Activated CD4-positive, alpha-beta T cell treated with anti-CD3 and anti-CD28 coated beads, Interleukin-2, amount 10 ng/mL, durations not matched to agents 24 days and 14 days (primary cell): ENCODE measurements around the gene TRIM66. TPM values are rescaled to one million over a fixed set of nuclear protein-coding genes. Genes with fewer than 3 reads are reported as not detected.
A peak's percentile ranks its signal among the peaks of the same experiment; 100 is the strongest.

Source experiments
- DNase-seq: peaks from one replicate; pipeline ENCODE4 v3.0.0; 2022
- H3K27ac Mint-ChIP-seq: one replicate; pipeline ENCODE4 v1.8.0; 2022; ENCODE audit warnings: mild to moderate bottlenecking, mixed read lengths
- H3K27me3 Mint-ChIP-seq: one replicate; pipeline ENCODE4 v1.8.0; 2022; ENCODE audit warnings: mixed read lengths
- H3K36me3 Mint-ChIP-seq: one replicate; pipeline ENCODE4 v1.8.0; 2022; ENCODE audit warnings: low read depth, mild to moderate bottlenecking, mixed read lengths
- H3K4me1 Mint-ChIP-seq: one replicate; pipeline ENCODE4 v1.8.0; 2021; ENCODE audit warnings: mixed read lengths
- H3K4me3 Mint-ChIP-seq: one replicate; pipeline ENCODE4 v1.8.0; 2022; ENCODE audit warnings: mild to moderate bottlenecking, moderate library complexity, mixed read lengths
- H3K9me3 Mint-ChIP-seq: one replicate; pipeline ENCODE4 v1.8.0; 2021; ENCODE audit warnings: mixed read lengths
- intact Hi-C: fragments of 100-400 bp; cut with micrococcal nuclease; formaldehyde crosslinking; loops from one replicate; pipeline ENCODE4 v1.15.1; 2023
- total RNA-seq: library from RNA; stranded (reverse); gene quantifications from 2 replicates; pipeline ENCODE4 v1.2.3, GENCODE V29; 2022

The TRIM66 gene
- total RNA-seq, 1 donor from 2014 or later: 11.9 TPM

- Mint-ChIP-seq H3K27ac (no peak overlapping the region), H3K36me3 (peaks cover 8% of the 10 kb centered on the region), H3K9me3 (no peaks in the 10 kb centered on the region), H3K4me1 (peaks cover 14% of the 10 kb centered on the region), H3K4me3 (no peak overlapping the region), H3K27me3 (no peaks in the 10 kb centered on the region)
- intact Hi-C loops: loop anchor here (5.0 kb wide), 1 partner anchor 70 kb away; the partner anchor contains the start of genes RPL27A and TRIM66
- DNase-seq: no peak
Observed at GRCh38 chr11:8612522-8612921, 69.9 kb downstream of the TRIM66 start.

GRCh38 chr11:8610532-8611116 is 71.8 kb downstream of the TRIM66 start:
- H3K9me3 Mint-ChIP-seq: no peaks in the 10 kb centered on the region
- H3K27ac Mint-ChIP-seq: peak overlapping the region; percentile 70
- intact Hi-C loops: loop anchor here (5.0 kb wide), 1 partner anchor 72 kb away; the partner anchor contains the start of genes RPL27A and TRIM66
- peaks cover 4% of the 10 kb centered on the region for H3K27me3 Mint-ChIP-seq
- no peak overlapping the region for H3K4me3 Mint-ChIP-seq
- peaks cover 2% of the 10 kb centered on the region for H3K36me3 Mint-ChIP-seq
- peaks cover 14% of the 10 kb centered on the region for H3K4me1 Mint-ChIP-seq
- DNase-seq: peak; percentile 88

GRCh38 chr11:8608652-8609051 is 73.8 kb downstream of the TRIM66 start:
- no peak for DNase-seq
- intact Hi-C loops: no loop called here
- H3K27me3 Mint-ChIP-seq: peaks cover 19% of the 10 kb centered on the region
- no peak overlapping the region for H3K4me3 Mint-ChIP-seq
- H3K4me1 Mint-ChIP-seq: peaks cover 14% of the 10 kb centered on the region
- no peak overlapping the region for H3K27ac Mint-ChIP-seq
- H3K9me3 Mint-ChIP-seq: no peaks in the 10 kb centered on the region
- no peaks in the 10 kb centered on the region for H3K36me3 Mint-ChIP-seq

GRCh38 chr11:8605971-8606563 is 76.4 kb downstream of the TRIM66 start:
- H3K27ac Mint-ChIP-seq: no peak overlapping the region
- peaks cover 28% of the 10 kb centered on the region for H3K27me3 Mint-ChIP-seq
- intact Hi-C loops: no loop called here
- no peaks in the 10 kb centered on the region for H3K36me3 Mint-ChIP-seq
- no peak for DNase-seq
- no peak overlapping the region for H3K4me3 Mint-ChIP-seq
- H3K9me3 Mint-ChIP-seq: no peaks in the 10 kb centered on the region
- peaks cover 9% of the 10 kb centered on the region for H3K4me1 Mint-ChIP-seq

GRCh38 chr11:8604078-8604723 is 78.3 kb downstream of the TRIM66 start:
- Mint-ChIP-seq H3K36me3 (no peaks in the 10 kb centered on the region), H3K9me3 (no peaks in the 10 kb centered on the region), H3K27ac (no peak overlapping the region), H3K27me3 (peaks cover 32% of the 10 kb centered on the region), H3K4me3 (no peak overlapping the region), H3K4me1 (no peaks in the 10 kb centered on the region)
- intact Hi-C loops: no loop called here
- DNase-seq: peak; percentile 81

GRCh38 chr11:8603696-8604077 is 78.8 kb downstream of the TRIM66 start:
- DNase-seq: no peak
- Mint-ChIP-seq H3K9me3 (no peaks in the 10 kb centered on the region), H3K27ac (no peak overlapping the region), H3K4me3 (no peak overlapping the region), H3K27me3 (peaks cover 34% of the 10 kb centered on the region), H3K4me1 (no peaks in the 10 kb centered on the region), H3K36me3 (no peaks in the 10 kb centered on the region)
- intact Hi-C loops: no loop called here

GRCh38 chr11:8601376-8602133 is 80.9 kb downstream of the TRIM66 start:
- Mint-ChIP-seq H3K4me1 (no peaks in the 10 kb centered on the region), H3K27me3 (peaks cover 46% of the 10 kb centered on the region), H3K9me3 (no peaks in the 10 kb centered on the region), H3K36me3 (no peaks in the 10 kb centered on the region), H3K27ac (no peak overlapping the region), H3K4me3 (no peak overlapping the region)
- peak; percentile 48 for DNase-seq
- intact Hi-C loops: no loop called here

GRCh38 chr11:8598506-8598905 is 84.0 kb downstream of the TRIM66 start:
- no peak overlapping the region for H3K27ac Mint-ChIP-seq
- peaks cover 2% of the 10 kb centered on the region for H3K4me1 Mint-ChIP-seq
- no peak for DNase-seq
- intact Hi-C loops: no loop called here
- no peaks in the 10 kb centered on the region for H3K36me3 Mint-ChIP-seq
- no peaks in the 10 kb centered on the region for H3K9me3 Mint-ChIP-seq
- no peak overlapping the region for H3K4me3 Mint-ChIP-seq
- H3K27me3 Mint-ChIP-seq: peaks cover 50% of the 10 kb centered on the region

- no peak overlapping the region for H3K27ac Mint-ChIP-seq
- H3K36me3 Mint-ChIP-seq: no peaks in the 10 kb centered on the region
- intact Hi-C loops: no loop called here
- no peaks in the 10 kb centered on the region for H3K9me3 Mint-ChIP-seq
- H3K27me3 Mint-ChIP-seq: peaks cover 58% of the 10 kb centered on the region
- DNase-seq: no peak
- H3K4me1 Mint-ChIP-seq: peaks cover 2% of the 10 kb centered on the region
- no peak overlapping the region for H3K4me3 Mint-ChIP-seq
Observed at GRCh38 chr11:8597182-8597581, 85.3 kb downstream of the TRIM66 start.

GRCh38 chr11:8596504-8597046 is 85.9 kb downstream of the TRIM66 start:
- DNase-seq: no peak

GRCh38 chr11:8593935-8594909 is 88.2 kb downstream of the TRIM66 start, which contains the start of gene STK33:
Gene STK33, minus strand, starts transcription at chr11:8594228. Its CDS starts 119,323 bp downstream, at chr11:8474905.
- Mint-ChIP-seq H3K27me3 (peaks cover 68% of the 10 kb centered on the region), H3K9me3 (no peaks in the 10 kb centered on the region), H3K36me3 (no peaks in the 10 kb centered on the region), H3K27ac (no peak within 1 kb of the TSS), H3K4me3 (peak within 1 kb of the TSS; percentile 61), H3K4me1 (peaks cover 2% of the 10 kb centered on the region)
- intact Hi-C loops: no loop called here
- DNase-seq: peak; percentile 75

More at GRCh38 chr11:8596504-8597046, 85.9 kb downstream of the TRIM66 start:
- Mint-ChIP-seq H3K4me1 (peaks cover 2% of the 10 kb centered on the region), H3K36me3 (no peaks in the 10 kb centered on the region), H3K4me3 (no peak overlapping the region), H3K27me3 (peaks cover 62% of the 10 kb centered on the region), H3K9me3 (no peaks in the 10 kb centered on the region), H3K27ac (no peak overlapping the region)
- intact Hi-C loops: no loop called here

GRCh38 chr11:8593455-8593854 is 89.0 kb downstream of the TRIM66 start:
- intact Hi-C loops: no loop called here
- Mint-ChIP-seq H3K27ac (no peak overlapping the region), H3K4me1 (peaks cover 2% of the 10 kb centered on the region), H3K9me3 (no peaks in the 10 kb centered on the region), H3K4me3 (peak overlapping the region; percentile 61), H3K36me3 (no peaks in the 10 kb centered on the region), H3K27me3 (peaks cover 71% of the 10 kb centered on the region)
- no peak for DNase-seq

- Mint-ChIP-seq H3K27ac (no peak overlapping the region), H3K36me3 (no peaks in the 10 kb centered on the region), H3K4me1 (no peaks in the 10 kb centered on the region), H3K4me3 (no peak overlapping the region), H3K9me3 (no peaks in the 10 kb centered on the region), H3K27me3 (peaks cover 47% of the 10 kb centered on the region)
- intact Hi-C loops: loop anchor here (10.0 kb wide), 1 partner anchor 573 kb away; no protein-coding TSS in a partner anchor
- DNase-seq: no peak
Observed at GRCh38 chr11:8587915-8588314, 94.5 kb downstream of the TRIM66 start.
